Nephron progenitor cell (in vitro differentiated cells): Measurements from ENCODE around the gene BBC3.
"Not testable (repeated sequence)": the region's sequence is repeated elsewhere in the genome, so short reads cannot be mapped to it uniquely, and the experiment has no call there.

Source experiments
- DNase-seq: peaks from one replicate; pipeline ENCODE4 v3.0.0; 2021
- H3K27ac Mint-ChIP-seq: 2 replicates; pipeline ENCODE4 v1.8.0; 2021; ENCODE audit warnings: mild to moderate bottlenecking, moderate library complexity, mixed read lengths
- H3K27me3 Mint-ChIP-seq: 2 replicates; pipeline ENCODE4 v1.8.0; 2021; ENCODE audit warnings: mild to moderate bottlenecking, low read depth, mixed read lengths; ENCODE audit not compliant: poor library complexity
- H3K36me3 Mint-ChIP-seq: 2 replicates; pipeline ENCODE4 v1.8.0; 2021; ENCODE audit warnings: low read depth, mixed read lengths
- H3K4me1 Mint-ChIP-seq: 2 replicates; pipeline ENCODE4 v1.8.0; 2021; ENCODE audit warnings: mixed read lengths
- H3K4me3 Mint-ChIP-seq: 2 replicates; pipeline ENCODE4 v1.8.0; 2021; ENCODE audit warnings: mild to moderate bottlenecking, moderate library complexity, mixed read lengths
- H3K9me3 Mint-ChIP-seq: 2 replicates; pipeline ENCODE4 v1.8.0; 2021; ENCODE audit warnings: mild to moderate bottlenecking, moderate library complexity, mixed read lengths
- CTCF ChIP-seq: fragments of 200-600 bp; sonication (generic); IDR thresholded peaks from 2 replicates; pipeline ENCODE4 v1.5.0; 2021; ENCODE audit warnings: antibody characterized with exemption

Gene BBC3

GRCh38 chr19:47269596-47269995, 38.6 kb upstream of the BBC3 start:
- Mint-ChIP-seq H3K27ac (no peak overlapping the region), H3K9me3 (no peaks in the 10 kb centered on the region), H3K4me1 (peaks cover 26% of the 10 kb centered on the region), H3K36me3 (peaks cover 46% of the 10 kb centered on the region), H3K27me3 (peaks cover 10% of the 10 kb centered on the region), H3K4me3 (no peak overlapping the region)
- TF ChIP-seq CTCF = no peak
- no peak for DNase-seq

- TF ChIP-seq CTCF = no peak
- Mint-ChIP-seq H3K4me3 (no peak overlapping the region), H3K27ac (no peak overlapping the region), H3K27me3 (peaks cover 10% of the 10 kb centered on the region), H3K9me3 (no peaks in the 10 kb centered on the region), H3K36me3 (peaks cover 55% of the 10 kb centered on the region), H3K4me1 (peaks cover 25% of the 10 kb centered on the region)
- no peak for DNase-seq
These were observed 37.0 kb upstream of the BBC3 start for GRCh38 chr19:47268028-47268427.

- H3K27me3 Mint-ChIP-seq = peaks cover 7% of the 10 kb centered on the region
- no peak overlapping the region for H3K4me3 Mint-ChIP-seq
- H3K27ac Mint-ChIP-seq = no peak overlapping the region
- peaks cover 62% of the 10 kb centered on the region for H3K36me3 Mint-ChIP-seq
- peaks cover 19% of the 10 kb centered on the region for H3K4me1 Mint-ChIP-seq
- TF ChIP-seq CTCF = no peak
- no peak for DNase-seq
- no peaks in the 10 kb centered on the region for H3K9me3 Mint-ChIP-seq
These were observed 36.4 kb upstream of the BBC3 start for GRCh38 chr19:47267350-47267759.

GRCh38 chr19:47266401-47266941, 35.5 kb upstream of the BBC3 start:
- Mint-ChIP-seq H3K4me3 (no peak overlapping the region), H3K27me3 (peaks cover 6% of the 10 kb centered on the region), H3K4me1 (peaks cover 10% of the 10 kb centered on the region), H3K27ac (no peak overlapping the region), H3K9me3 (no peaks in the 10 kb centered on the region), H3K36me3 (peaks cover 65% of the 10 kb centered on the region)
- no peak for TF ChIP-seq CTCF
- DNase-seq = no peak

- Mint-ChIP-seq H3K4me3 (no peak overlapping the region), H3K9me3 (no peaks in the 10 kb centered on the region), H3K27me3 (peaks cover 4% of the 10 kb centered on the region), H3K27ac (peak overlapping the region; percentile 68), H3K4me1 (peaks cover 12% of the 10 kb centered on the region), H3K36me3 (peaks cover 69% of the 10 kb centered on the region)
- DNase-seq = no peak
- TF ChIP-seq CTCF = no peak
These were observed 33.6 kb upstream of the BBC3 start for GRCh38 chr19:47264629-47265028.

GRCh38 chr19:47261946-47262793, 31.2 kb upstream of the BBC3 start:
- H3K27ac Mint-ChIP-seq = not testable (repeated sequence)

More at GRCh38 chr19:47261946-47262793, 31.2 kb upstream of the BBC3 start:
- not testable (repeated sequence) for H3K27me3 Mint-ChIP-seq, H3K4me3 Mint-ChIP-seq, H3K9me3 Mint-ChIP-seq, DNase-seq
- Mint-ChIP-seq H3K4me1 (peaks cover 35% of the 10 kb centered on the region), H3K36me3 (peaks cover 72% of the 10 kb centered on the region)
